K562 (cell line): Measurements from ENCODE around the gene ERN1. TPM values are rescaled to one million over a fixed set of nuclear protein-coding genes. Genes with fewer than 3 reads are reported as not detected.

Experiments
- ASH1L ChIP-seq: fragments of 450-650 bp; IDR thresholded peaks from 2 replicates; pipeline ENCODE4 v1.6.1; 2018; ENCODE audit warnings: borderline replicate concordance, mild to moderate bottlenecking, low read depth; ENCODE audit not compliant: partially characterized antibody
- BRF2 ChIP-seq: IDR thresholded peaks from 3 replicates; pipeline ENCODE4 v1.6.1; 2011; ENCODE audit warnings: borderline replicate concordance, mild to moderate bottlenecking; ENCODE audit not compliant: insufficient read length, insufficient read depth
- FOXA1 ChIP-seq: fragments of 450-650 bp; IDR thresholded peaks from 2 replicates; pipeline ENCODE4 v1.6.1; 2016; ENCODE audit warnings: mild to moderate bottlenecking, borderline replicate concordance
- FOXP4 ChIP-seq: sonication (generic); formaldehyde crosslinking; IDR thresholded peaks from 2 replicates; pipeline ENCODE4 v1.8.0; 2022; ENCODE audit warnings: mild to moderate bottlenecking, missing genetic modification reagents, borderline replicate concordance
- HMGN3 ChIP-seq: IDR thresholded peaks from 2 replicates; pipeline ENCODE4 v1.6.1; 2011; ENCODE audit warnings: borderline replicate concordance, low read depth, mild to moderate bottlenecking, mixed read lengths, low read length; ENCODE audit not compliant: insufficient read length; ENCODE audit errors: extremely low read depth
- IFI16 ChIP-seq: fragments of 250-450 bp; sonication (Bioruptor Pico); IDR thresholded peaks from 2 replicates; pipeline ENCODE4 v2.1.2; 2022; ENCODE audit warnings: mild to moderate bottlenecking, inconsistent platforms
- LCOR ChIP-seq: sonication (generic); formaldehyde crosslinking; IDR thresholded peaks from 2 replicates; pipeline ENCODE4 v1.8.0; 2022; ENCODE audit warnings: mild to moderate bottlenecking, missing genetic modification reagents
- MCM2 ChIP-seq: fragments of 450-650 bp; IDR thresholded peaks from 2 replicates; pipeline ENCODE4 v1.6.1; 2017; ENCODE audit warnings: low read depth, mild to moderate bottlenecking
- MITF ChIP-seq: IDR thresholded peaks from 2 replicates; pipeline ENCODE4 v1.6.1; 2014; ENCODE audit warnings: antibody characterized with exemption
- MXI1 ChIP-seq: IDR thresholded peaks from 2 replicates; pipeline ENCODE4 v1.6.1; 2011; ENCODE audit warnings: low read depth, mild to moderate bottlenecking, improper control_type of control experiment, low read length
- NFIX ChIP-seq: fragments of 250-450 bp; sonication (Bioruptor Pico); IDR thresholded peaks from 2 replicates; pipeline ENCODE4 v1.4.0; 2020; ENCODE audit warnings: low read depth, mild to moderate bottlenecking, moderate library complexity
- PHB ChIP-seq: fragments of 250-450 bp; sonication (Bioruptor Pico); IDR thresholded peaks from 2 replicates; pipeline ENCODE4 v1.5.0; 2021
- RBM15 ChIP-seq: fragments of 200-400 bp; formaldehyde crosslinking; IDR thresholded peaks from 2 replicates; pipeline ENCODE4 v1.6.1; 2018; ENCODE audit warnings: mild to moderate bottlenecking, low read length, moderate library complexity; ENCODE audit not compliant: insufficient read depth
- RBM39 ChIP-seq: fragments of 200-400 bp; formaldehyde crosslinking; optimal IDR thresholded peaks from 2 replicates; pipeline ENCODE3; 2018; ENCODE audit warnings: low read depth, low read length
- THRAP3 ChIP-seq: fragments of 450-650 bp; IDR thresholded peaks from 2 replicates; pipeline ENCODE4 v1.6.1; 2016; ENCODE audit warnings: mild to moderate bottlenecking, inconsistent platforms, borderline replicate concordance
- U2AF1 ChIP-seq: fragments of 200-400 bp; formaldehyde crosslinking; optimal IDR thresholded peaks from 2 replicates; pipeline ENCODE3; 2017; ENCODE audit warnings: mild to moderate bottlenecking, low read depth, low read length, moderate library complexity
- ZBTB7A ChIP-seq: IDR thresholded peaks from 2 replicates; pipeline ENCODE4 v1.6.1; 2011; ENCODE audit warnings: low read depth, mild to moderate bottlenecking, low read length, moderate library complexity, borderline replicate concordance; ENCODE audit not compliant: control insufficient read depth
- ZEB2 ChIP-seq: fragments of 450-650 bp; IDR thresholded peaks from 2 replicates; pipeline ENCODE4 v1.6.1; 2016
- ZNF23 ChIP-seq: fragments of 250-450 bp; sonication (Bioruptor Pico); IDR thresholded peaks from 2 replicates; pipeline ENCODE4 v1.4.0; 2020; ENCODE audit warnings: mild to moderate bottlenecking
- ZNF511 ChIP-seq: sonication (generic); formaldehyde crosslinking; IDR thresholded peaks from 2 replicates; pipeline ENCODE4 v1.8.0; 2022; ENCODE audit warnings: mild to moderate bottlenecking, missing genetic modification reagents
- polyA plus RNA-seq, 8 experiments: library from polyadenylated mRNA; depleted of rRNA in 4 of 8; stranded (reverse) in 5 of 8; unstranded in 3 of 8; fragments of >200 nt; fragmentation: Nextera tagmentation in 2 of 8; fragmentation: Illumina TruSeq in 1 of 8; extraction: Ambion mirVana in 2 of 8; extraction: Trizol in 1 of 8; gene quantifications; 2 replicates each; pipeline versions ENCODE4 v1.2.1 to v1.2.3, GENCODE V29; 2011 to 2014; ENCODE audit warnings: inconsistent platforms in 1 of 8, missing spikeins in 1 of 8
- total RNA-seq, 7 experiments: library from RNA; depleted of rRNA in 6 of 7; stranded (reverse); fragments of >200 nt in 6 of 7; fragmentation: Illumina TruSeq in 2 of 7; extraction: Trizol in 2 of 7; gene quantifications; 2 replicates each; pipeline versions ENCODE4 v1.2.1 to v1.2.3, GENCODE V29; 2011 to 2021; ENCODE audit warnings: low replicate concordance in 1 of 7

ERN1 gene
- total and polyA plus RNA-seq, 9 of the 15 experiments (the other 6 are each of a cell fraction or from before 2014, with no cell fraction given) = 2.1 to 22.5 (median 7.3) TPM

- peak; percentile 72 for TF ChIP-seq ZNF511 (CRISPR knock-in tag)
- TF ChIP-seq ZBTB7A = peak; percentile 100
- peak; percentile 66 for TF ChIP-seq ASH1L
- 0 out of 2 replicates have a peak, but pooled peaks have one; percentile 14 for TF ChIP-seq MITF
- TF ChIP-seq FOXP4 (CRISPR knock-in tag) = peak; percentile 19
- TF ChIP-seq LCOR (CRISPR knock-in tag) = peak; percentile 65; the same call in 1 of the 2 replicates
- TF ChIP-seq PHB = no peak
- TF ChIP-seq THRAP3 = no peak
- TF ChIP-seq MCM2 = no peak
- TF ChIP-seq BRF2 = no peak
- no peak for TF ChIP-seq ZNF23 (CRISPR knock-in tag)
- peak; percentile 88 for TF ChIP-seq HMGN3
- TF ChIP-seq ZEB2 = no peak
- no peak for TF ChIP-seq RBM15
- TF ChIP-seq RBM39 = peak; percentile 90
- peak; percentile 56; the same call in 1 of the 2 replicates for TF ChIP-seq MXI1
- TF ChIP-seq FOXA1 = no peak
- TF ChIP-seq NFIX (CRISPR knock-in tag) = no peak
- no peak for TF ChIP-seq IFI16
- peak; percentile 88 for TF ChIP-seq U2AF1
These were observed 15.9 kb upstream of the ERN1 start (continued) for GRCh38 chr17:64145751-64146417.
